ENCODE data around the gene ARRDC3. TPM values are rescaled to one million over a fixed set of nuclear protein-coding genes. Genes with fewer than 3 reads are reported as not detected.
"Not testable (repeated sequence)": the region's sequence is repeated elsewhere in the genome, so short reads cannot be mapped to it uniquely, and the experiment has no call there.

The ARRDC3 gene
- total RNA-seq, 1 experiment from 2014 or later = 34.5 TPM

- no TSS peak for BruUV-seq (replicated peaks)
- no peak overlapping the region for H3K4me3 ChIP-seq (ENCODE audit: low read depth, low read length)
- POLR2A ChIA-PET = interaction anchor here (0.5 kb wide), 1 partner anchor 122 kb away, joined by 3 read pairs; no protein-coding TSS in a partner anchor
- no peaks in the 10 kb centered on the region for H3K27me3 ChIP-seq (replicated peaks; ENCODE audit: control insufficient read depth, insufficient read depth, low read length)
- Mint-ChIP-seq H3K4me1 (ENCODE audit: low read depth, unreplicated experiment) (peaks cover 16% of the 10 kb centered on the region), H3K36me3 (ENCODE audit: insufficient read depth, unreplicated experiment) (no peaks in the 10 kb centered on the region), H3K9me3 (ENCODE audit: unreplicated experiment) (no peaks in the 10 kb centered on the region), H3K27ac (ENCODE audit: unreplicated experiment) (no peak overlapping the region), H3K27me3 (ENCODE audit: insufficient read depth, unreplicated experiment) (no peaks in the 10 kb centered on the region), H3K4me3 (ENCODE audit: unreplicated experiment) (no peak overlapping the region)
- intact Hi-C loops (cut with micrococcal nuclease; ENCODE audit: unreplicated experiment) = loop anchor here (1.0 kb wide), 1 partner anchor 78 kb away; no protein-coding TSS in a partner anchor
- no peak for DNase-seq
- peaks cover 9% of the 10 kb centered on the region for H3K4me1 ChIP-seq
- H3K36me3 ChIP-seq (ENCODE audit: control insufficient read depth, insufficient read depth, low read length) = no peaks in the 10 kb centered on the region
- CTCF ChIA-PET = no interaction called here
- no peak for TF ChIP-seq CTCF (IDR thresholded peaks at IDR 0.05; ENCODE audit: insufficient read depth in 1 of 2, low read depth in 1 of 2, low read length in 1 of 2, severe bottlenecking in 1 of 2, unreplicated experiment in 1 of 2)
- H3K9me3 ChIP-seq = no peaks in the 10 kb centered on the region
Observed at GRCh38 chr5:91357806-91358205, 25.3 kb downstream of the ARRDC3 start.

- intact Hi-C loops (cut with micrococcal nuclease; ENCODE audit: unreplicated experiment) = loop anchor here (1.0 kb wide), 1 partner anchor 77 kb away; no protein-coding TSS in a partner anchor
- Histone ChIP-seq H3K36me3 (ENCODE audit: control insufficient read depth, insufficient read depth, low read length) (no peaks in the 10 kb centered on the region), H3K4me1 (peaks cover 9% of the 10 kb centered on the region), H3K4me3 (ENCODE audit: low read depth, low read length) (no peak overlapping the region), H3K9me3 (no peaks in the 10 kb centered on the region), H3K27me3 (replicated peaks; ENCODE audit: control insufficient read depth, insufficient read depth, low read length) (no peaks in the 10 kb centered on the region)
- Mint-ChIP-seq H3K4me3 (ENCODE audit: unreplicated experiment) (peak overlapping the region; percentile 47), H3K9me3 (ENCODE audit: unreplicated experiment) (no peaks in the 10 kb centered on the region), H3K27me3 (ENCODE audit: insufficient read depth, unreplicated experiment) (no peaks in the 10 kb centered on the region), H3K27ac (ENCODE audit: unreplicated experiment) (no peak overlapping the region), H3K36me3 (ENCODE audit: insufficient read depth, unreplicated experiment) (no peaks in the 10 kb centered on the region), H3K4me1 (ENCODE audit: low read depth, unreplicated experiment) (peaks cover 16% of the 10 kb centered on the region)
- BruUV-seq (replicated peaks) = no TSS peak
- POLR2A ChIA-PET = interaction anchor here (0.5 to 0.7 kb wide), 2 partner anchors 9 to 122 kb away, joined by 3 to 4 read pairs; no protein-coding TSS in a partner anchor
- peak; percentile 24 to 55 for DNase-seq
- CTCF ChIA-PET = no interaction called here
- no peak for TF ChIP-seq CTCF (IDR thresholded peaks at IDR 0.05; ENCODE audit: insufficient read depth in 1 of 2, low read depth in 1 of 2, low read length in 1 of 2, severe bottlenecking in 1 of 2, unreplicated experiment in 1 of 2)
Observed at GRCh38 chr5:91357012-91357634, 26.0 kb downstream of the ARRDC3 start.

- H3K27ac Mint-ChIP-seq (ENCODE audit: unreplicated experiment); H3K4me3 Mint-ChIP-seq (ENCODE audit: unreplicated experiment); intact Hi-C loops (cut with micrococcal nuclease; ENCODE audit: unreplicated experiment); H3K36me3 ChIP-seq (ENCODE audit: control insufficient read depth, insufficient read depth, low read length); H3K4me3 ChIP-seq (ENCODE audit: low read depth, low read length); H3K27me3 ChIP-seq (replicated peaks; ENCODE audit: control insufficient read depth, insufficient read depth, low read length); H3K9me3 ChIP-seq; H3K4me1 ChIP-seq; DNase-seq; POLR2A ChIA-PET; H3K27me3 Mint-ChIP-seq (ENCODE audit: insufficient read depth, unreplicated experiment); BruUV-seq (replicated peaks); H3K36me3 Mint-ChIP-seq (ENCODE audit: insufficient read depth, unreplicated experiment); H3K9me3 Mint-ChIP-seq (ENCODE audit: unreplicated experiment): not testable (repeated sequence)
- H3K4me1 Mint-ChIP-seq (ENCODE audit: low read depth, unreplicated experiment) = peaks cover 16% of the 10 kb centered on the region
- CTCF ChIA-PET = interaction anchor here (0.7 kb wide), 1 partner anchor 175 kb away, joined by 3 read pairs; no protein-coding TSS in a partner anchor
Observed at GRCh38 chr5:91354867-91355266, 28.2 kb downstream of the ARRDC3 start.

Data from Caco-2 (cell line).